Endodermal cell (in vitro differentiated cells): ENCODE measurements around the gene ERLIN1. TPM values are rescaled to one million over a fixed set of nuclear protein-coding genes. Genes with fewer than 3 reads are reported as not detected.

ENCODE experiments used
- DNase-seq: peaks from one replicate; pipeline ENCODE4 v3.0.0-alpha.2; 2017
- H3K27ac ChIP-seq: 2 replicates; pipeline ENCODE4 v1.5.1; 2013; ENCODE audit warnings: mild to moderate bottlenecking, low read depth, low read length, moderate library complexity
- H3K27me3 ChIP-seq: 2 replicates; pipeline ENCODE4 v1.6.1; 2013; ENCODE audit warnings: mild to moderate bottlenecking, low read length, moderate library complexity; ENCODE audit not compliant: insufficient read depth, control insufficient read depth, poor library complexity, severe bottlenecking
- H3K36me3 ChIP-seq: 2 replicates; pipeline ENCODE4 v1.7.0; 2013; ENCODE audit warnings: mild to moderate bottlenecking, low read length, moderate library complexity; ENCODE audit not compliant: control insufficient read depth, insufficient read depth
- H3K4me1 ChIP-seq: one replicate; pipeline ENCODE4 v1.7.0; 2013; ENCODE audit warnings: low read length; ENCODE audit not compliant: control insufficient read depth, insufficient read depth
- H3K4me3 ChIP-seq: 2 replicates; pipeline ENCODE4 v1.5.1; 2013; ENCODE audit warnings: mild to moderate bottlenecking, low read length, moderate library complexity
- H3K9ac ChIP-seq: 2 replicates; pipeline ENCODE4 v1.6.1; 2013; ENCODE audit warnings: mild to moderate bottlenecking, low read length, moderate library complexity; ENCODE audit not compliant: poor library complexity, severe bottlenecking; ENCODE audit errors: extremely low read depth
- H3K9me3 ChIP-seq: 2 replicates; pipeline ENCODE4 v1.6.1; 2013; ENCODE audit warnings: mild to moderate bottlenecking, low read length, moderate library complexity; ENCODE audit not compliant: control insufficient read depth
- H3K27ac Mint-ChIP-seq: 2 replicates; pipeline ENCODE4 v1.8.0; 2020; ENCODE audit warnings: mixed read lengths
- H3K27me3 Mint-ChIP-seq: 2 replicates; pipeline ENCODE4 v1.8.0; 2021; ENCODE audit warnings: mild to moderate bottlenecking, mixed read lengths; ENCODE audit not compliant: insufficient read depth
- H3K36me3 Mint-ChIP-seq: 2 replicates; pipeline ENCODE4 v1.8.0; 2020; ENCODE audit warnings: low read depth, mixed read lengths
- H3K4me1 Mint-ChIP-seq: 2 replicates; pipeline ENCODE4 v1.8.0; 2020; ENCODE audit warnings: mixed read lengths
- H3K4me3 Mint-ChIP-seq: 2 replicates; pipeline ENCODE4 v1.8.0; 2020; ENCODE audit warnings: mild to moderate bottlenecking, moderate library complexity, mixed read lengths
- H3K9me3 Mint-ChIP-seq: 2 replicates; pipeline ENCODE4 v1.8.0; 2020; ENCODE audit warnings: mild to moderate bottlenecking, mixed read lengths
- CTCF ChIP-seq: fragments of 200-600 bp; sonication (generic); conservative IDR thresholded peaks from 2 replicates; pipeline ENCODE4 v1.5.0; 2021; ENCODE audit warnings: antibody characterized with exemption, mild to moderate bottlenecking
- WGBS, 2 experiments: methylation state at CpG; one replicate each; pipeline versions ENCODE4 v1.1.5 to v1.1.7; 2013; ENCODE audit warnings: missing lambda C conversion rate in 2 of 2, mixed read lengths in 1 of 2; ENCODE audit not compliant: insufficient coverage in 1 of 2, insufficient read length in 1 of 2; 5-methylcytosine and 5-hydroxymethylcytosine counted together
- total RNA-seq, 2 donors: library from RNA; stranded (reverse); fragmentation: NEBNext Ultra II Directional in 1 of 2; extraction: Animal tissue kit (Norgen Biotek cat#: 25700) in 1 of 2; gene quantifications; 2 replicates in 1 of 2; 3 replicates in 1 of 2; pipeline ENCODE4 v1.2.1, GENCODE V29; 2021

Gene ERLIN1
- total RNA-seq, 2 donors from 2014 or later: 35.0 to 42.6 TPM

GRCh38 chr10:100131571-100131970 lies 54.3 kb downstream of the ERLIN1 start:
- Histone ChIP-seq H3K9me3 (peaks cover 15% of the 10 kb centered on the region), H3K4me3 (no peak overlapping the region), H3K4me1 (no peaks in the 10 kb centered on the region), H3K27me3 (no peaks in the 10 kb centered on the region), H3K27ac (no peak overlapping the region), H3K36me3 (no peaks in the 10 kb centered on the region), H3K9ac (no peak overlapping the region)
- TF ChIP-seq CTCF: no peak
- no peaks in the 10 kb centered on the region for H3K36me3 Mint-ChIP-seq
- WGBS, 2 experiments: 92% methylated on average over 1 of the region's 3 CpGs; no CpG with 5 or more reads in 1 of the 2 experiments
- H3K4me1 Mint-ChIP-seq: peaks cover under 1% of the 10 kb centered on the region
- no peaks in the 10 kb centered on the region for H3K27me3 Mint-ChIP-seq
- no peak for DNase-seq
- no peak overlapping the region for H3K4me3 Mint-ChIP-seq
- H3K9me3 Mint-ChIP-seq: peaks cover 15% of the 10 kb centered on the region
- no peak overlapping the region for H3K27ac Mint-ChIP-seq

GRCh38 chr10:100130831-100131230 lies 55.0 kb downstream of the ERLIN1 start:
- H3K36me3 Mint-ChIP-seq: no peaks in the 10 kb centered on the region
- TF ChIP-seq CTCF: no peak
- peaks cover 15% of the 10 kb centered on the region for H3K9me3 Mint-ChIP-seq
- H3K4me3 Mint-ChIP-seq: no peak overlapping the region
- H3K4me1 ChIP-seq: no peaks in the 10 kb centered on the region
- 88 to 93% methylated on average over 6 to 7 of the region's 7 CpGs for WGBS, 2 experiments
- no peaks in the 10 kb centered on the region for H3K27me3 Mint-ChIP-seq
- no peak for DNase-seq
- no peak overlapping the region for H3K27ac ChIP-seq
- H3K9me3 ChIP-seq: peaks cover 15% of the 10 kb centered on the region
- peaks cover 2% of the 10 kb centered on the region for H3K4me1 Mint-ChIP-seq
- no peak overlapping the region for H3K27ac Mint-ChIP-seq
- no peaks in the 10 kb centered on the region for H3K27me3 ChIP-seq
- H3K36me3 ChIP-seq: no peaks in the 10 kb centered on the region
- H3K9ac ChIP-seq: no peak overlapping the region
- H3K4me3 ChIP-seq: no peak overlapping the region

- no peak overlapping the region for H3K4me3 Mint-ChIP-seq
- 84 to 91% methylated on average over 5 to 9 of the region's 9 CpGs for WGBS, 2 experiments
- TF ChIP-seq CTCF: no peak
These were observed 56.4 kb downstream of the ERLIN1 start for GRCh38 chr10:100129424-100129823.

More at GRCh38 chr10:100129424-100129823, 56.4 kb downstream of the ERLIN1 start:
- Histone ChIP-seq H3K27ac (no peak overlapping the region), H3K4me1 (no peaks in the 10 kb centered on the region), H3K9me3 (peaks cover 3% of the 10 kb centered on the region), H3K4me3 (no peak overlapping the region), H3K9ac (no peak overlapping the region), H3K36me3 (no peaks in the 10 kb centered on the region), H3K27me3 (no peaks in the 10 kb centered on the region)
- Mint-ChIP-seq H3K27me3 (no peaks in the 10 kb centered on the region), H3K36me3 (no peaks in the 10 kb centered on the region), H3K27ac (no peak overlapping the region), H3K4me1 (peaks cover 2% of the 10 kb centered on the region), H3K9me3 (peaks cover 5% of the 10 kb centered on the region)
- DNase-seq: no peak
